IgD-negative memory B cell (primary cell): Measurements from ENCODE around the gene HM13. TPM values are rescaled to one million over a fixed set of nuclear protein-coding genes. Genes with fewer than 3 reads are reported as not detected.
"Not testable (repeated sequence)": the region's sequence is repeated elsewhere in the genome, so short reads cannot be mapped to it uniquely, and the experiment has no call there.

Experiments
- H3K27ac Mint-ChIP-seq, 3 donors: one replicate each; pipeline ENCODE4 v1.8.0; 2020 to 2022; ENCODE audit warnings: mild to moderate bottlenecking in 3 of 3, mixed read lengths in 3 of 3, moderate library complexity in 1 of 3
- H3K27me3 Mint-ChIP-seq: one replicate; pipeline ENCODE4 v1.8.0; 2021; ENCODE audit warnings: mixed read lengths
- H3K36me3 Mint-ChIP-seq: one replicate; pipeline ENCODE4 v1.8.0; 2020; ENCODE audit warnings: mild to moderate bottlenecking, mixed read lengths
- H3K4me1 Mint-ChIP-seq, 3 donors: one replicate each; pipeline ENCODE4 v1.8.0; 2020 to 2022; ENCODE audit warnings: mixed read lengths in 3 of 3, mild to moderate bottlenecking in 1 of 3
- H3K4me3 Mint-ChIP-seq, 4 donors: one replicate each; pipeline ENCODE4 v1.8.0; 2020 to 2022; ENCODE audit warnings: mild to moderate bottlenecking in 4 of 4, mixed read lengths in 4 of 4, moderate library complexity in 3 of 4
- H3K9me3 Mint-ChIP-seq, 3 donors: one replicate each; pipeline ENCODE4 v1.8.0; 2020 to 2021; ENCODE audit warnings: mixed read lengths in 3 of 3, mild to moderate bottlenecking in 1 of 3
- polyA plus RNA-seq: library from polyadenylated mRNA; unstranded; fragments of 300-500 nt; fragmentation: Illumina TruSeq; gene quantifications from one replicate; pipeline ENCODE4 v1.2.3, GENCODE V29; 2021

The HM13 gene
- polyA plus RNA-seq, 1 donor from 2014 or later = 109 TPM

DNA sequence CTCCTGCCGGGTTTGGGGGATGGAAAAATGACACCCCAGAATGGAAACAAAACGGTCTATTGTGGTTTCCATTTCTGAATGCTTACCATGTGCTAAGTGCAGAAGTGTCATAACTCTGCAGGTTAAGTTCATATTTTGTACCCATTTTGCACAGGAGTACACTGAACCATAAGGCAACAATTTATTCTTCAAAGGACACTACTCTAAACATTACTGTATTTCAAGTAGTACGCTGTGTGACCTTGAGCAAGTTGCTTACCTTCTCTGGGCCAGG, 81.1 kb downstream of the HM13 start:
- Mint-ChIP-seq H3K9me3 (no peaks in the 10 kb centered on the region), H3K36me3 (no peaks in the 10 kb centered on the region), H3K27ac (no peak overlapping the region), H3K4me3 (no peak overlapping the region), H3K27me3 (peaks cover 3% of the 10 kb centered on the region), H3K4me1 (no peaks in the 10 kb centered on the region)

DNA sequence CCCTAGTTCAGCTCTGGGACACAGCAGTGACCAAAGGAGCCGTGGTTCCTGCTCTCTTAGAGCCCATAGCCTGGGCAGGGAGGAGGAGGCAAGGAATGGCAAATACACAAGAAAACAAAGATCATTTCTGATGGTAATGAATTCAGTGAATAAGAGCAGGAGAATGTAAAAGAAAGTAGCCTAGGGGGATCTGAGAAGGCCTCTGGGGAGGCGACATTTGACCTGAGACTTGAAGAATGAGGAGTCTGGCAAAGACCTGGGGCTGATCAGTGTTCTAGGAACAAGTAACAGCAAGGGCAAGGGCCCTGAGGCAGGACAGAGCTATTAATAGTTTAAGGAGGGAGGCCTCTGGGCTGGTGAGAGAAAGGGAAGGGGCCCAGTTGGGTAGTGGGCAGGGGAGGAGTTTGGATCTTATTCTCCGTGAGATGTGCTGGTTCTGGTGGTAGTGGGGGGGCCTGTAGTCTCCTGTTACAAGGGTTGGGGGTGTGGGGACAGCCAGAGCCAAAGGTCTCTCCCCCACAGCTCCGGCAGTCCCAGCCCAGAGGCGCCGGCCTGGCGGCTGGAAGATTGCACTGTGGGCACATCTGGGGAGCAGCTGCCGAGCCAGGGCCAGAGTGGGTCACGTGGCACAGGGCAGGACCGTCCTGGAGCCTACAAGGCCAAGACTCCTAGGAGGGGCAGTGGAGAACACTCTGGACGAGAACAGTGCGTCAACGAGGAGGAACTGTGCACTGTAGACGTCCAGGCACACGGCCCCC, 81.6 kb downstream of the HM13 start:
- Mint-ChIP-seq H3K4me3 (no peak overlapping the region), H3K27ac (no peak overlapping the region)

DNA sequence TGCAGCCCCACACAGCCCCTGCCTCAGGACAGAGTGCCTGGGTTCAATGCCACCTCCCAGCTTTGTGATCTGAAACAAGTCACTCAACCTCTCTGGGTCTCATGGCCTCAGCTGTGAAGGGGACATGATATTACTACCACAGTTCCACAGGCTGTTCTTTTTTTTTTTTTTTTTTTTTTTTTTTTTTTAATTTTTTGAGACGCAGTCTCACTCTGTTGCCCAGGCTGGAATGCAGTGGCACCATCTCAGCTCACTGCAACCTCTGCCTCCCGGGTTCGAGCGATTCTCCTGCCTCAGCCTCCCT, 82.1 kb downstream of the HM13 start:
- H3K27me3 Mint-ChIP-seq, H3K4me3 Mint-ChIP-seq, H3K27ac Mint-ChIP-seq, H3K36me3 Mint-ChIP-seq, H3K4me1 Mint-ChIP-seq, H3K9me3 Mint-ChIP-seq: not testable (repeated sequence)

More for the DNA sequence above, 81.6 kb downstream of the HM13 start:
- Mint-ChIP-seq H3K4me1 (no peaks in the 10 kb centered on the region), H3K27me3 (peaks cover 4% of the 10 kb centered on the region), H3K36me3 (no peaks in the 10 kb centered on the region), H3K9me3 (no peaks in the 10 kb centered on the region)

DNA sequence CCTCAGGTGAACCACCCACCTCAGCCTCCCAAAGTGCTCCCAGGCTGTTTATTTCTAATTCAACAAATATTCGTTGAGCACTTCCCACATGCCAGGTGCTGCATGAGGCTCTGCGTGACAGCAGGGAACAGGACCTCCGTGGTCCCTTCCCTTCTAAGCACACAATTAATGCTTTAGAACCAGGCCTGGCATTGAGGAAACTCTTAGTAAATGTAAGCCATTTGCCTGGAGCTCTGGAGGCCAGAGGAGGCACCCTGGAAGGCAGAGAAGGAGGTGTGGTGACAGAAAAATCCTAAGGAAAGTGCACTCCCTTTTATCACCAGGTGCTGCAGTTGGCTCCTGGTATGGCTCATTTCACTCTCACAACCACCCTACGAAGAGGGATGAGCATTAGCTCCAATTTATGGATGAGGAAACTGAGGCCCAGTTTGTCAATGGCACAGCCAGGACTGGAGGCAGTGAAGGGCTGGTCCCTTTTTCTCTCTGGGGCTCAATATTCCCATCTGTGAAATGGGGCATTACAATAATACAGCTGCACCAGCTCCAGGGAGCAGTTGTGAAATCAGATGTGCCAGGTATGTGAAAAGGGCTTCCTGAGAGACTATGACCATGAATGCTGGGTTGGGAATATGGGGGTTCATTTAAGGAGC, 82.7 kb downstream of the HM13 start:
- no peaks in the 10 kb centered on the region for H3K9me3 Mint-ChIP-seq
- no peak overlapping the region for H3K4me3 Mint-ChIP-seq
- no peak overlapping the region for H3K27ac Mint-ChIP-seq
- no peaks in the 10 kb centered on the region for H3K4me1 Mint-ChIP-seq
- peaks cover 7% of the 10 kb centered on the region for H3K27me3 Mint-ChIP-seq
- H3K36me3 Mint-ChIP-seq = no peaks in the 10 kb centered on the region

DNA sequence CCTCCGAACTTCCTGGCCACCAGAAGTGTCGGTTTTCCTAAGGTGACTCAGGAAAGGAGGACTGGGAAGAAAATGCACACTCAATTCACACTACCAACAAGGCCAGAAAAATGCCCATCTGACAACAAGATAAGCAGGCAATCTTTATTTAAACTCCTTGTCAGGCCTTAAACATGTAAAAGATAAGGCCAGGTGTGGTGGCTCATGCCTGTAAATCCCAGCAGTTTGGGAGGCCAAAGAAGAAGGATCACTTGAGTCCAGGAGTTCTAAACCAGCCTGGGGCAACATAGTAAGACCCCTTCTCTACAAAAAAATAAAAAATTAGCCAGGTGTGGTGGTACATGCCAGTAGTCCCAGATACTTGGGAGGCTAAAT, 83.2 kb downstream of the HM13 start:
- Mint-ChIP-seq H3K27me3 (peaks cover 11% of the 10 kb centered on the region), H3K27ac (no peak overlapping the region), H3K36me3 (no peaks in the 10 kb centered on the region), H3K4me3 (no peak overlapping the region), H3K4me1 (peaks cover 0 to under 1% (median 0%) of the 10 kb centered on the region in 3 donors), H3K9me3 (no peaks in the 10 kb centered on the region)

DNA sequence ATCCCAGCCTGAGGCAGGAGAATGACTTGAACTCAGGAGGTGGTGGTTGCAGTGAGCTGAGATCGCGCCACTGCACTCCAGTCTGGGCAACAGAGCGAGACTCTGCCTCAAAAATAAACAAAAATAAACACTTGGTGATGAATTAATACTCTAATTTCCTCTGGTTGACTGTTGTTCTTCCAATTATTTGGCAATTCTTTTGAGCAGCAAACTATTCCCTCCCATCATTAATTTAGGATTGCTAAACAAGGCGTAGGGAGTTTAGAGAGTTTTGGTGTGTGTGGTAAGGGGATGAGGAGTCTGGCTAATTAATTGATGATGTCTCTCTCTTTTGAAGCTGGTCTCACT, 88.2 kb downstream of the HM13 start:
- H3K9me3 Mint-ChIP-seq = no peaks in the 10 kb centered on the region
- H3K4me3 Mint-ChIP-seq = peak overlapping the region in 1 of 4 donors; percentile 15
- H3K27me3 Mint-ChIP-seq = peaks cover 48% of the 10 kb centered on the region
- peaks cover 8 to 17% (median 14%) of the 10 kb centered on the region in 3 donors for H3K4me1 Mint-ChIP-seq
- no peak overlapping the region for H3K27ac Mint-ChIP-seq
- H3K36me3 Mint-ChIP-seq = no peaks in the 10 kb centered on the region

DNA sequence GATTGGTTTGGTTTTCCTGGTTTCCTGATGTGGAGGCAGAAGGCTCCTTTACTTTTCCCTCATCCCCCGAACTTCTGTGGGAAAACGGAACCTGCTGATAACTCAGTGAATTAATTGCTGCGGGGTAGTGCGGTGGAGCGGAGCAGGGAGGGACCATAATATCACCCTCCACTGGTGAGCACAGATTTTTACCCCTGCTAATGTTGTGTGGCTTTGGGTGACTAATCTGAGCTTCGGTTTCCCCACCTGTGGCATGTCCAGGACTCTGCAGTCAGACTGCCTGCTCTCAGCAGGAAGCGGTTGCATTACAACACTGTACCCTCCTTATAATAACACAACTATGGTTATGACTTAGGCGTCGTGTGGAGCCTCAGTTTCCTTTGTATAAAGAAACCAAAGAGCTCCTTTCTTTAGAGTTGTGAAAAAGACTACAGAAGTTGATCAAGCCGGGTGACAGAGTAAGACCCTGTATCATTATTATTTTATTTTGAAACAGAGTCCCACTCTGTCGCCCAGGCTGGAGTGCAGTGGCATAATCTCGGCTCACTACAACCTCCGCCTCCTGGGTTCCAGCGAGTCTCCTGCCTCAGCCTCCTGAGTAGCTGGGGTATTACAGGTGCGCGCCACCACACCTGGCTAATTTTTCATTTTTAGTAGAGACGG, 88.7 kb downstream of the HM13 start:
- Mint-ChIP-seq H3K27me3 (peaks cover 51% of the 10 kb centered on the region), H3K27ac (peak overlapping the region in 2 of 3 donors; percentile 13 to 89), H3K4me3 (peak overlapping the region; percentile 15 to 83 (median 35)), H3K4me1 (peaks cover 8 to 17% (median 14%) of the 10 kb centered on the region in 3 donors), H3K9me3 (no peaks in the 10 kb centered on the region), H3K36me3 (no peaks in the 10 kb centered on the region)

DNA sequence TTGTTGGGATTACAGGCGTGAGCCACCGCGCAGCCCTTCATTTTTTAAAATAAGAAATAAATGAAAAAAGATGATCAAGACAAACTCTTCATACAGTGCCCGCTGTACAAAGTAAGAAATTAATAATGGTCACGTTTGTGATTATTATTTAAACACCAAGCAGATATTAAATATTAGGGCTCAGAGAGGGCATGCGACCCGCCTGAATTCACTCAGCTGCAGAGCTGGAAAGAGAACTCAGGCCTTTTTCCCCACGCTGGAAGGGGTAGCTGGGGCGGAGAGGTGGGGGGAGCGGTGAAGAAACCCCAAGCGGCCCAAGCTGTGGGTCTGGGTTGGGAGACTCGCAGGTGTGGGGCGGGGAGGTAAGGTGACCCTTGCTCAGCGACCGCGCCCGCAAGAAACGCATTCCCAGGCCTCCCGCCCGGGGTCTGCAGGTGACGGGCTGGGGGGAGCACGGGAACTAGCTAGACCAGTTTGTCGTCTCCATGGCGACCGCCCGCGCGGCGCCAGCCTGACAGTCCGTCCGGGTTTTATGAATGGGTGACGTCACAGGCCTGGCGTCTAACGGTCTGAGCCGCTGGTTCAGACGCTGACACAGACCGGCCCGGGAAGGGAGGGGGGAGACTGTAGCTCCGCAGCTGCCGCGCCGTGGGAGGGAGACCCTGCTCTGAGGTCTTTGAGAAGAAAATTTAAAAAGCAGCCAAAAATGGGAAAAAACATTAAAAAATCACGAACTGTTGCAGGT, 89.8 kb downstream of the HM13 start:
- peaks cover 57% of the 10 kb centered on the region for H3K27me3 Mint-ChIP-seq

DNA sequence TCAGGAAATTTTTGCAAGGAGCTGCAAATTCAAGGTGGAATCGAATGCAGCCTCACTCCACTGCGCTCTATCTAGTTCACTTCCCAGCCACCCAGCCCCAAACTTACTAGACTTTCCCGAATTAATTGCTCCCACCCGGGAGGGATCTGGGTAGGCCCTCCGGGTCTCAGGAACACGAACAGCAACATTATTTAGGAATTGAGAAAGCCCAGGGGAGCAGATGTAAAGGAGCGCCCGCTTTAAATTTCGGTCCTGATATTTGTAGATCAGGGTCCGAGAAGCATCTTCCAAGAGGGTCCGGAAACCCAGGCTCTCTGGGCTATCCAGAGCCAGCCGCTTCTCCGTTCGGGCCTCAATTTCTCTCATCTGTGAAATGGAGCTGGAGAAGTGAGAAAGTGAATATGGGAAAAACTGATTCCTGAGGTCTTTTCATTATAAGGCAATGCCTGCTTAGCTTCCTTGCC, 90.4 kb downstream of the HM13 start:
- Mint-ChIP-seq H3K27ac (peak overlapping the region; percentile 3 to 87 (median 72)), H3K27me3 (peaks cover 60% of the 10 kb centered on the region), H3K36me3 (no peaks in the 10 kb centered on the region), H3K4me3 (peak overlapping the region; percentile 86 to 99 (median 92)), H3K4me1 (peaks cover 8 to 17% (median 14%) of the 10 kb centered on the region in 3 donors), H3K9me3 (no peaks in the 10 kb centered on the region)

More for the DNA sequence above, 89.8 kb downstream of the HM13 start:
- no peaks in the 10 kb centered on the region for H3K36me3 Mint-ChIP-seq
- no peaks in the 10 kb centered on the region for H3K9me3 Mint-ChIP-seq
- peaks cover 8 to 17% (median 14%) of the 10 kb centered on the region in 3 donors for H3K4me1 Mint-ChIP-seq
- peak overlapping the region; percentile 72 to 87 (median 74) for H3K27ac Mint-ChIP-seq
- H3K4me3 Mint-ChIP-seq = peak overlapping the region; percentile 86 to 99 (median 92)

DNA sequence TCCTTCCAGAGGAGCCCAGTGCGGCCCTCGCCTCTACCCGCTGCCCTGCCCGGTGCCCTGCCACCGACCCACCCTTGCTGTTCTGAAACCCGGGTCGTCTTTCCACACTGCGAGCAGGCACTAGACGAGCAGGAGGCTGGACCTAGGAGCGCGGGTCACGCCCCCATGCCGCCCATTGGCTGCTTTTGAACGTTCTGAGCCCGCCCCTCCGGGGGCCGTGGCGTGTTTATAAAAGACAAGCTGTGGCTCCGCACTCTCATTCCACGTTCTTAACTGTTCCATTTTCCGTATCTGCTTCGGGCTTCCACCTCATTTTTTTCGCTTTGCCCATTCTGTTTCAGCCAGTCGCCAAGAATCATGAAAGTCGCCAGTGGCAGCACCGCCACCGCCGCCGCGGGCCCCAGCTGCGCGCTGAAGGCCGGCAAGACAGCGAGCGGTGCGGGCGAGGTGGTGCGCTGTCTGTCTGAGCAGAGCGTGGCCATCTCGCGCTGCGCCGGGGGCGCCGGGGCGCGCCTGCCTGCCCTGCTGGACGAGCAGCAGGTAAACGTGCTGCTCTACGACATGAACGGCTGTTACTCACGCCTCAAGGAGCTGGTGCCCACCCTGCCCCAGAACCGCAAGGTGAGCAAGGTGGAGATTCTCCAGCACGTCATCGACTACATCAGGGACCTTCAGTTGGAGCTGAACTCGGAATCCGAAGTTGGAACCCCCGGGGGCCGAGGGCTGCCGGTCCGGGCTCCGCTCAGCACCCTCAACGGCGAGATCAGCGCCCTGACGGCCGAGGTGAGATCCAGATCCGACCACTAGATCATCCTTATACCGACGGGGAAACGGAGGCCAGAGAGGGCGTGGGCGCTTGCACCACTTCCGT, 91.0 kb downstream of the HM13 start, which contains the start of gene ID1:
ID1 (plus strand) TSS at position 259 of the 871 bp plus-strand sequence; CDS start at position 358, 99 bp downstream.
- Mint-ChIP-seq H3K27me3 (peaks cover 64% of the 10 kb centered on the region), H3K4me1 (peaks cover 8 to 17% (median 14%) of the 10 kb centered on the region in 3 donors), H3K36me3 (no peaks in the 10 kb centered on the region), H3K4me3 (peak within 1 kb of the TSS; percentile 86 to 99 (median 92)), H3K27ac (peak within 1 kb of the TSS; percentile 72 to 87 (median 74)), H3K9me3 (no peaks in the 10 kb centered on the region)

DNA sequence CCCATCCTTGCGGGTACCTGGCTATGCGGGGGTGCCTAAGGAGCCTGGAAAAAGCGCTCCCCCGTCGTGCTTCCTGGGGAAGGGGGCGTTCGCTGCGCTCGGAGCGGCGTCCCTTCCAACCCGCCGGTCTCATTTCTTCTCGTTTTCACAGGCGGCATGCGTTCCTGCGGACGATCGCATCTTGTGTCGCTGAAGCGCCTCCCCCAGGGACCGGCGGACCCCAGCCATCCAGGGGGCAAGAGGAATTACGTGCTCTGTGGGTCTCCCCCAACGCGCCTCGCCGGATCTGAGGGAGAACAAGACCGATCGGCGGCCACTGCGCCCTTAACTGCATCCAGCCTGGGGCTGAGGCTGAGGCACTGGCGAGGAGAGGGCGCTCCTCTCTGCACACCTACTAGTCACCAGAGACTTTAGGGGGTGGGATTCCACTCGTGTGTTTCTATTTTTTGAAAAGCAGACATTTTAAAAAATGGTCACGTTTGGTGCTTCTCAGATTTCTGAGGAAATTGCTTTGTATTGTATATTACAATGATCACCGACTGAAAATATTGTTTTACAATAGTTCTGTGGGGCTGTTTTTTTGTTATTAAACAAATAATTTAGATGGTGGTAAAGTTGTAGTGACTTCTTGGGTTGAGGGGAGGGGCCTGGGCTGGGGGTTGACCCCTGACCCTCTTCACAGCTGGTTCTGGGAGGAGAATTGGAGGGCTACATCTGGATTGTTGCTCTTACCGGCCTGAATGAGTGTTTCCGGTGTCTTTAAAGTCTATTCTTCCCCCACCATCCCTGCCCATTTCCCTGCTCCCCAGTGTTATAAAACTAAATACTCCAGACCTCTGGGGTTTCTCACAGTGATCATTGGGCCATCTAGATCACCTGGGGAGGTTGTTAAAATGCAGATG, 91.9 kb downstream of the HM13 start:
- Mint-ChIP-seq H3K27ac (peak overlapping the region in 1 of 3 donors; percentile 87), H3K4me3 (peak overlapping the region; percentile 86 to 99 (median 92)), H3K36me3 (no peaks in the 10 kb centered on the region), H3K9me3 (no peaks in the 10 kb centered on the region), H3K27me3 (peaks cover 60% of the 10 kb centered on the region), H3K4me1 (peaks cover 8 to 17% (median 14%) of the 10 kb centered on the region in 3 donors)

DNA sequence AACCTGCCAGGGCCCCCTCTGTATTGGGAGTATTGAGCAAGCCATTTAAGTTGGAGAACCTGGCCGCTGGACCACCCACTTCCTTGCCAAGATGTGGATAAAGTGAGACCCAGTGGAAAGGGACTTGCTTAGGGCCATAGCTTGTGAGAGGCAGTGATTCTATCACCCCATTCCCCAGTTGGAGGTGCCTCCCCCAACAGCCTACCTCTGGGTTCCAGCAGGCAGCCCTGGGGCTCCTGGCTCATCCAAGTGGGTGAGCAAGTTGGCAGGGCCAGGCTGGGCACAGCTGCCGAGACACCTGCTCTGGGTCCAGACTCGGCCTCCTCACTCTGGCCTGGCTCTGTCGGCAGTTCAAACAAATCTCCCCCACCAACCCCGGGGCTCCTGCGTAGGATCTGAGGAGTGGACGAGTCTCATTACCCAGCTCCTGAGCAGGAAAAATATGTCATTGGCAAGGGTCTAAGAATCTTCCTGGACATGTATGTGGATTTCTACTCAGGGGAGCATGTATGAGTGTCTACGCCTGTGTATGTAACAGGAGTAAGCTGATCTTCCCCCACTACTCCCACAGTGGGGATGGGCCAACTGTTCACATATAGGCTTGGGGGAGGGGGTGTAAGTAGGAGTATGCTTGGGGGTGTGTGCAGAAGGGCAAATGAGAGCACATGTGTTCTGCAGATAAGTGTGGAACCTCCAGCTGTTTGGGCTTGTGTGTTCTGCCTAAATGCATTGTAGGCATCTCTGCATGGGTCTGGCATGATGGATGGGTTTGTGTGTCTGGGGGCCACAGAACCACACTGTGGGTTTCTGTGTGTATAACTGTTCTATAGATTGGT, 92.8 kb downstream of the HM13 start:
- H3K9me3 Mint-ChIP-seq = no peaks in the 10 kb centered on the region
- H3K36me3 Mint-ChIP-seq = no peaks in the 10 kb centered on the region
- peaks cover 59% of the 10 kb centered on the region for H3K27me3 Mint-ChIP-seq
- H3K4me3 Mint-ChIP-seq = peak overlapping the region in 2 of 4 donors; percentile 47 to 92
- no peak overlapping the region for H3K27ac Mint-ChIP-seq
- peaks cover 8 to 17% (median 14%) of the 10 kb centered on the region in 3 donors for H3K4me1 Mint-ChIP-seq
